GM23338 (cell line): ENCODE measurements around the gene LIFR. TPM values are rescaled to one million over a fixed set of nuclear protein-coding genes. Genes with fewer than 3 reads are reported as not detected.

Source experiments
- ATAC-seq: fragments of 200-7000 bp; cut with Tn5 transposase; 3 replicates; pipeline ENCODE4 v1.9.1; 2020
- DNase-seq: peaks from one replicate; pipeline ENCODE4 v3.0.0-alpha.2; 2015; ENCODE audit warnings: low spot score
- H2AFZ ChIP-seq: fragments of 200-600 bp; sonication (generic); 2 replicates; pipeline ENCODE4 v1.8.0; 2016; ENCODE audit warnings: antibody characterized with exemption, mild to moderate bottlenecking, moderate library complexity
- H3F3A ChIP-seq: fragments of 200-600 bp; sonication (generic); replicated peaks from 2 replicates; pipeline ENCODE4 v1.8.0; 2017; ENCODE audit warnings: antibody characterized with exemption, mixed run types, low read depth
- H3K27ac ChIP-seq: fragments of 200-600 bp; sonication (generic); 2 replicates; pipeline ENCODE4 v1.6.1; 2016; ENCODE audit warnings: low read depth
- H3K27me3 ChIP-seq: fragments of 200-600 bp; sonication (generic); 2 replicates; pipeline ENCODE4 v1.8.0; 2016; ENCODE audit warnings: mild to moderate bottlenecking, mixed run types, moderate library complexity; ENCODE audit not compliant: insufficient read depth
- H3K36me3 ChIP-seq: fragments of 200-600 bp; sonication (generic); 2 replicates; pipeline ENCODE4 v1.8.0; 2016; ENCODE audit warnings: mild to moderate bottlenecking; ENCODE audit not compliant: insufficient read depth
- H3K4me1 ChIP-seq: fragments of 200-600 bp; sonication (generic); 2 replicates; pipeline ENCODE4 v1.8.0; 2016; ENCODE audit warnings: mild to moderate bottlenecking, moderate library complexity; ENCODE audit not compliant: insufficient read depth
- H3K4me2 ChIP-seq: fragments of 200-600 bp; sonication (generic); 2 replicates; pipeline ENCODE4 v1.7.1; 2017; ENCODE audit warnings: mixed run types
- H3K4me3 ChIP-seq: fragments of 200-600 bp; sonication (generic); 2 replicates; pipeline ENCODE4 v1.6.1; 2016; ENCODE audit warnings: mixed run types
- H3K79me2 ChIP-seq: fragments of 200-600 bp; sonication (generic); replicated peaks from 2 replicates; pipeline ENCODE4 v1.8.0; 2017; ENCODE audit warnings: mild to moderate bottlenecking; ENCODE audit not compliant: insufficient read depth
- H3K9me2 ChIP-seq: fragments of 200-600 bp; sonication (generic); 2 replicates; pipeline ENCODE4 v1.8.0; 2017; ENCODE audit not compliant: insufficient read depth
- H4K20me1 ChIP-seq: fragments of 200-600 bp; sonication (generic); replicated peaks from 2 replicates; pipeline ENCODE4 v1.8.0; 2017; ENCODE audit warnings: mild to moderate bottlenecking; ENCODE audit not compliant: insufficient read depth
- H3K27ac Mint-ChIP-seq: 2 replicates; pipeline ENCODE4 v1.8.0; 2020; ENCODE audit warnings: inconsistent platforms, mild to moderate bottlenecking, moderate library complexity, mixed read lengths
- H3K27me3 Mint-ChIP-seq: 3 replicates; pipeline ENCODE4 v1.8.0; 2022; ENCODE audit warnings: low read depth, mild to moderate bottlenecking, moderate library complexity, mixed read lengths, inconsistent platforms; ENCODE audit not compliant: insufficient read depth, poor library complexity
- H3K36me3 Mint-ChIP-seq: 3 replicates; pipeline ENCODE4 v1.8.0; 2021; ENCODE audit warnings: low read depth, mild to moderate bottlenecking, inconsistent platforms, moderate library complexity, mixed read lengths
- H3K4me1 Mint-ChIP-seq: 3 replicates; pipeline ENCODE4 v1.8.0; 2020; ENCODE audit warnings: mild to moderate bottlenecking, inconsistent platforms, mixed read lengths
- H3K4me3 Mint-ChIP-seq: 3 replicates; pipeline ENCODE4 v1.8.0; 2021; ENCODE audit warnings: moderate library complexity, mild to moderate bottlenecking, inconsistent platforms, mixed read lengths
- H3K9me3 Mint-ChIP-seq: 3 replicates; pipeline ENCODE4 v1.8.0; 2020; ENCODE audit warnings: moderate library complexity, mild to moderate bottlenecking, inconsistent platforms, mixed read lengths
- CREB1 ChIP-seq: fragments of 250-450 bp; sonication (Bioruptor Pico); IDR thresholded peaks from 2 replicates; pipeline ENCODE4 v1.5.0; 2020; ENCODE audit warnings: low read depth, mild to moderate bottlenecking, moderate library complexity
- ETS1 ChIP-seq: IDR thresholded peaks from 2 replicates; pipeline ENCODE4 v1.6.1; 2016; ENCODE audit warnings: antibody characterized with exemption
- EZH2 ChIP-seq: fragments of 200-600 bp; sonication (generic); IDR thresholded peaks from one replicate; pipeline ENCODE4 v1.8.0; 2017; ENCODE audit warnings: antibody characterized with exemption, mild to moderate bottlenecking, low read depth; ENCODE audit not compliant: unreplicated experiment
- EZH2phosphoT487 ChIP-seq: fragments of 200-600 bp; sonication (generic); IDR thresholded peaks from one replicate; pipeline ENCODE4 v1.8.1; 2018; ENCODE audit warnings: antibody characterized with exemption; ENCODE audit not compliant: unreplicated experiment
- NANOG ChIP-seq: IDR thresholded peaks from 2 replicates; pipeline ENCODE4 v1.6.1; 2016; ENCODE audit warnings: antibody characterized with exemption, borderline replicate concordance
- POLR2AphosphoS5 ChIP-seq: IDR thresholded peaks from 2 replicates; pipeline ENCODE4 v1.6.1; 2016; ENCODE audit warnings: antibody characterized with exemption, low read depth
- REST ChIP-seq: IDR thresholded peaks from one replicate; pipeline ENCODE4 v1.6.1; 2018; ENCODE audit warnings: antibody characterized with exemption; ENCODE audit not compliant: unreplicated experiment
- ZNF114 ChIP-seq: fragments of 250-450 bp; sonication (Bioruptor Pico); IDR thresholded peaks from 2 replicates; pipeline ENCODE4 v1.5.0; 2020; ENCODE audit warnings: mild to moderate bottlenecking, moderate library complexity
- ZNF331 ChIP-seq: fragments of 250-450 bp; sonication (Bioruptor Pico); IDR thresholded peaks from 2 replicates; pipeline ENCODE4 v1.5.0; 2020; ENCODE audit warnings: low read depth, mild to moderate bottlenecking, moderate library complexity
- polyA plus RNA-seq: library from polyadenylated mRNA; unstranded; fragments of >200 nt; fragmentation: Nextera tagmentation; extraction: Ambion mirVana; gene quantifications from 2 replicates; pipeline ENCODE4 v1.2.1, GENCODE V29; 2016
- total RNA-seq: library from RNA; depleted of rRNA; stranded (reverse); fragments of >200 nt; shearing (Covaris generic); gene quantifications from 2 replicates; pipeline ENCODE4 v1.2.3, GENCODE V29; 2014

The LIFR gene
- total and polyA plus RNA-seq, 2 experiments from 2014 or later: 11.0 to 25.2 TPM

GRCh38 chr5:38451074-38451725 lies 105.2 kb downstream of the LIFR start (continued):
- no peak for TF ChIP-seq ZNF331
- no peak for TF ChIP-seq EZH2
- TF ChIP-seq CREB1: no peak
- no peak for TF ChIP-seq REST
- no peak for TF ChIP-seq NANOG
- TF ChIP-seq EZH2phosphoT487: no peak
- no peak for TF ChIP-seq ZNF114 (CRISPR knock-in tag)

- Mint-ChIP-seq H3K4me3 (no peak overlapping the region), H3K4me1 (no peaks in the 10 kb centered on the region), H3K27ac (no peak overlapping the region), H3K36me3 (no peaks in the 10 kb centered on the region), H3K27me3 (peaks cover 6% of the 10 kb centered on the region), H3K9me3 (no peaks in the 10 kb centered on the region; the same call in 2 of the 3 replicates)
- no peaks in the 10 kb centered on the region for H3K9me2 ChIP-seq
- DNase-seq (no peak), ATAC-seq (no peak)
- H3K79me2 ChIP-seq: no peaks in the 10 kb centered on the region
- TF ChIP-seq REST: no peak
- TF ChIP-seq ZNF114 (CRISPR knock-in tag): no peak
- TF ChIP-seq CREB1: no peak
- TF ChIP-seq POLR2AphosphoS5: no peak
- no peak for TF ChIP-seq ETS1
- TF ChIP-seq EZH2phosphoT487: no peak
- TF ChIP-seq EZH2: no peak
- H3K4me3 ChIP-seq: no peak overlapping the region
- H3K36me3 ChIP-seq: no peaks in the 10 kb centered on the region
- no peak overlapping the region for H3K27ac ChIP-seq
- H3K4me2 ChIP-seq: no peak overlapping the region
- H3K27me3 ChIP-seq: no peaks in the 10 kb centered on the region
- no peak overlapping the region for H2AFZ ChIP-seq
- no peaks in the 10 kb centered on the region for H3F3A ChIP-seq
- H3K4me1 ChIP-seq: no peaks in the 10 kb centered on the region
- no peaks in the 10 kb centered on the region for H4K20me1 ChIP-seq
Observed at GRCh38 chr5:38450627-38451026, 105.8 kb downstream of the LIFR start.
